ENCODE results near the gene OBSL1.

The OBSL1 gene

DNA sequence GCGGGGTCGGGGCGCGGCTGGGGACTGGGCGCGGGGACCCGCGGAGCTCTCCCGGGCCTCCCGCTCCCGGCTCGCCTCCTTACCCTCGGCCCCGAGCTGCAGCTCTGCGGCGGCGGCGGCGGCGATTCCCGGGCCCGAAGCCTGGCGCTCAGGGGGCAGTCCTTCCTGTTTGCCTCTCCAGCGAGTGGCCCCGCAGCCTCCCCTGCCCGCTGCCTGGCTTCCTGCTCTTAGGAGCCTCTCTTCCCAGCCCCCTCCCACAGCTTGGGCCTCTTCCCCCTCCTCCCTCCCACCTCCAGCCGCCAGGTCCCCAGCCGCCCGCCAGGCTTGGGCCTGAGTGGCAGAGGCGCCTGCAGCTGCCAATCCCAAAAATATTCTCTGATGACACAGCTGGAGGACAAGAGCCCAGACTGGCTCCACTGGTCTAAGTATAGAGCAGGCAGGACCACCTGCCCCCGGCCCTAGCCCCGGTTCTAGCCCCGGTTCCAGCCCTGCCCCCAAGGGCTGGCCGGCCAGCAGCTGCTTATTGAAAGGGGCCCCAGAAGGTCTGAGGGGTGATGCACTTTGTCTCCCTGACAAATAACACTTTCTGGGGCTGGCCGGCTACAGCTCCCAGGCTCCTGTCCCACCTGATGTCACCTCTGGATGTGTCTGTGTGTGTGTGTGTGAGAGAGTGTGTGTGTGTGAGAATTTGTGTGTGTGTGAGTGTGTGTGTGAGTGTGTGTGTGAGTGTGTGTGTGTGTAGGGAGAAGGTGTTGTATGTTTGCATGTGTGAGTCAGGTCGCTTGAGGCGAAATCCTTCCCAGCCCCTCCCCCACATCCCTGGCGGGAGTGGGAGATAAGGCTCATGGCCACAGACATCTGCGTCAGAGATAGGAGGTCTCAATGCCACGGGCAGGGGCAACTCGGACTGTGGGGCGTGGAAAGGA, at the start of gene OBSL1:
OBSL1 (minus strand) TSS at position 229 of the 926 bp plus-strand sequence. CDS start 307 bp downstream, outside the sequence.
- DNase-seq (ENCODE audit: low read depth) = no peak

DNA sequence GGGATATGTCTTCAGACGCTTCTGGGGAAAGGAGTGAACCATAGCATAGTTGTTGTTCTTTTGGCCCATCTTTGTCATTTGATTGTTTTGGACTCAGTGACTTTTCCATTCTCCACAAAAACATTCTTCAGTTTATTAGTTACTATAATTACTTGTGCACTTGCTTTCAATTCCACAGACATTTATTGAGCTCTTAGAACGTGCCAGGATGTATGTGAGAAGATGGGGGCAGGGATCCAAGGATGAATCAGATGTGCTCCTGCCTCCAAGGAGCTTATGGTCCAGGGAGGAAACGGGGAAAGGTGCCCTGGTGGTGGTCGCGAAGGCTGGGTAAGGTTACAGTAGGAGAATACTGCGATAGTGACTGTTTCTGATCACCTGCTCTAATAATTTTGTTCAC, 49.2 kb upstream of the OBSL1 start:
- DNase-seq (ENCODE audit: low read depth) = no peak

DNA sequence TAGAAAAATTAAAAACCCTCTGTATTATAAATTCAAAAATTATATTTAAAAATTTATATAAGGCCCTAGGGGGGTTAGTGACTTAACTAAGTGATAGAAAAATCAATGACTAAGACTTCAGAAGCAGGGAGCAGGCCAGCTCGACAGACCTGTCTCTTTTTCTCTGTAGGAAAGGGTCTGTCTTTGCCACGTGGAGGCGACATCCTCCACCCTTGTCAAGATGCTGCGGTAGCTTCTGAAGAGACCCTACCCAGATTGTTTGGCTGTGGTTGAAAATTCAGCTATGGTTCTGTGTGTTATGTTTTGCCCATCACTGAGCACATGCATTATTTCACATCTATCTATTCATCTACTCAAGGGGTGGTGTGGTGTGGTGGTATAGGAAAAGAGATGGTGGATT, 47.9 kb upstream of the OBSL1 start:
- DNase-seq (ENCODE audit: low read depth) = no peak

DNA sequence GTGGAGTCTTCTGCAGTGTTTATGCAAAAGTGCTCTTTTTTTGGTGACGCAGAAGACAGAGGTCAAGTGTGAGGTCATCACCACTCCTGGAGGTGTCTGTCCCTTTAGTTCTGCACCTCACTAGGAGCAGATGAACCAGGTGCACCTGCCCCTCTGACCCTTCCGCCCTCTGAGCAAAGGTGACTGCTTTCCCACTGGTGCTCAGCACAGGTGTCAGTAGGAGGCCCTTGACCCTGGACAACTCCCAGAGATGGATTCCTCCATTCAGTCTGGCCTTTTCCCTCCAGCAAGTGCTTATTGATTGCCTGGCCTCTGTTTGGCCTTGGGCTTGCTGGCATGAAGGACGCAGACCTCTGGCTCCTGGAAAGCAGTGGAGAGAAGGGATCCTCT, 47.4 kb upstream of the OBSL1 start:
- DNase-seq (ENCODE audit: low read depth) = no peak

DNA sequence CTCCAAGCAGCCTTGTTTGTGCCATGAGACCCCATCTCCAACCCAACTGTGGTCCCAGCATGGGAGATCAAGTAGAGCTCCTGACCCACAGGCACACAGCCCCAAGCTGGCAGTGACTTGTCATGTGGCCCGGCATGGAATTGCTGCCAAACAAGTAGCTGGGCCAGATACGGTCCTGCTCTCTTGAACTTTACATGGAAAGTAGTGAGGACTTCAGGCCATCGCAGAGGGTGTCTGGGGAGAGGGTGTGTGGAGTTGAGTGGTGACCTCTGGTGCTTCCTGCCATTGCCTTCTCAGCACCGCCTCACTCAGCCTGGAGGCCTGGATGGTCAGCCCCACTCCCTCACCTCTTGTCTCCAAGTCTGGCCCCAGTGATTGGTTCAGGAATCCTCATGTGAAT, 45.2 kb upstream of the OBSL1 start:
- no peak for DNase-seq (ENCODE audit: low read depth)

DNA sequence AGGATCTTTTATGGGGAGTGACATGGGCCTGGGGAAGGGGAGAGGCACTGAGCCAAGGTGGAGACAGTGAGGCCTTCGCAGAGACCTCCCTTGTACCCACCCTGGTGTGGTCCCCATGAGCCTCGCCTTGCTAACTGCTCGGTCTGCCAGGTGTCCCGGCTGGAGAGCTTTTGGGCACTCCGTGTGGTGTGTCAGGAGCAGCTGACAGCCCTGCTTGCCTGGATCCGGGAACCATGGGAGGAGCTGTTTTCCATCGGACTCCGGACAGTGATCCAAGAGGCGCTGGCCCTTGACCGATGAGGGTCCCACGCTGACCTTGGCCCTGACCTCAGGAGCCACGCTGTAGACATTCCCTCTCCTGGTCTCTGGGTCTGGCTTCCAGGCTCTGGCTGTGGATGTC, 44.6 kb upstream of the OBSL1 start:
- DNase-seq (ENCODE audit: low read depth) = no peak

DNA sequence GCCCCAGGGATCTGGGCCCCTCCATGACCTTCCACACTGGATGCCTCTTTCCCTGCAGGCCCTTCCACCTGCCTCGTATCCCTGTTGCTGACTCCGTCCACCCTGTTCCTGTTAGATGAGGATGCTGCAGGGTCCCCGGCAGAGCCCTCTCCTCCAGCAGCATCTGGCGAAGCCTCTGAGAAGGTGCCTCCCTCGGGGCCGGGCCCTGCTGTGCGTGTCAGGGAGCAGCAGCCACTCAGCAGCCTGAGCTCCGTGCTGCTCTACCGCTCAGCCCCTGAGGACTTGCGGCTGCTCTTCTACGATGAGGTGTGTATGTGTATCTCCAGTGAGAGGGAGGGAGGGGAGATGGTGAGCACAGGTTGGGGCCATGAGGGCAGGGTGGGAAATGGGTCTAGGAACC, 43.7 kb upstream of the OBSL1 start:
- DNase-seq (ENCODE audit: low read depth) = no peak

DNA sequence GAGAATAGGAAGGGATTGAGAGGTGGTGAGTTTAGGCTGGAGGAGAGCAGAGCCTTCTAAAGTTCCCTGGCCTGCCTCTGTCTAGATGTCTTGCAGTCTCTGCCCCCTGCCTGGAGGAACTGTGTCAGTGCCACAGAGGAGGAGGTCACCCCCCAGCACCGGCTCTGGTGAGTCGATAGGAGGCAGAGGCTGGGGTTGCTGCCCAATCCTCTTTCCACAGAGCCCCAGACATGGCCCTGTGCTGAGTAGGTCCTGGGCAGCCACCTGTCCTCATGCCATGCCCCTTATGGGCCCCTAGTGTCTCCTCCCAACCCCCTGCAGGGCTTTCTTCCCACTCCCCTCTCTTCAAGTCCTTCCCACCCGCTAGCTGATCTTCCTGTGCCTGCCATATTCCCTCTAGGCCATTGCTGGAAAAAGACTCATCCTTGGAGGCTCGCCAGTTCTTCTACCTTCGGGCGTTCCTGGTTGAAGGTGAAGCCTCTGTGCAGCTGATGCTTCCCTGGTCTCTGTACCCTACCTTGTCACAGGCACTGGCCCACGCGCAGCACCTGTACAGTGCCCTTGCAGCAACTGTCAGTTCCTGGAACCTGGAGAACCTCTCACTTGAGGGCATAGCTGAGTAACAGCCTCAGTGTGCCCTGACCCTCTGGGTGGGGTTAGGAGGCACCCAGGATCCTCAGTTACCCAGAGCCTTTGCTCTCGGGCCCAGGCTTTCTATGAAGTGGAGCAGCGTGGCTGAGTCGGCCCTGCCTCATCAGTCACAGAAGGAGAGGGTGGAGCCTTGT, 42.9 kb upstream of the OBSL1 start:
- DNase-seq (ENCODE audit: low read depth) = no peak

DNA sequence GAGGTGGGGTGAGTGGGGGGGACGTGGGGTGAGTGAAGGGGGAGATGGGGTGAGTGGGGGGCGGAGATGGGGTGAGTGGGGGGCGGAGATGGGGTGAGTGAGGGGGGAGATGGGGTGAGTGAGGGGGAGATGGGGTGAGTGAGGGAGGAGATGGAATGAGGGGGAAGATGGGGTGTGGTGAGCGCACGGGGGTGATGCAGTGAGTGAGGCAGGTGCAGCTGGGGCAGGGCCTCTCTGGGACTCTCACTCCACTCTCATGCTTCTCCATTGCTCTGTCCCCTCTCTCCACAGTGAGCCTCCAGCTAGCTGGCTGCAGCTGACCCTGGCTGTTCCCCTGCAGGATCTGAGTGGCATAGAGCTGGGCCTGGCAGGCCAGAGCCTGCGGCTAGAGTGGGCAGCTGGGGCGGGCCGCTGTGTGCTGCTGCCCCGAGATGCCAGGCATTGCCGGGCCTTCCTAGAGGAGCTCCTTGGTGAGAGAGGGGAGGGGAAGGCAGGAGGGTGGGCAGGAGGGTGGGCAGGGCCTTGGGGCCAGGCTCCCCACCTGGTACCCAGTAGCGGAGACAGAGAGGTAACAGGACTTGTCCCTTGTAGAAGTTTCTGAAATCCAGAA, 42.2 kb upstream of the OBSL1 start:
- no peak for DNase-seq (ENCODE audit: low read depth)

DNA sequence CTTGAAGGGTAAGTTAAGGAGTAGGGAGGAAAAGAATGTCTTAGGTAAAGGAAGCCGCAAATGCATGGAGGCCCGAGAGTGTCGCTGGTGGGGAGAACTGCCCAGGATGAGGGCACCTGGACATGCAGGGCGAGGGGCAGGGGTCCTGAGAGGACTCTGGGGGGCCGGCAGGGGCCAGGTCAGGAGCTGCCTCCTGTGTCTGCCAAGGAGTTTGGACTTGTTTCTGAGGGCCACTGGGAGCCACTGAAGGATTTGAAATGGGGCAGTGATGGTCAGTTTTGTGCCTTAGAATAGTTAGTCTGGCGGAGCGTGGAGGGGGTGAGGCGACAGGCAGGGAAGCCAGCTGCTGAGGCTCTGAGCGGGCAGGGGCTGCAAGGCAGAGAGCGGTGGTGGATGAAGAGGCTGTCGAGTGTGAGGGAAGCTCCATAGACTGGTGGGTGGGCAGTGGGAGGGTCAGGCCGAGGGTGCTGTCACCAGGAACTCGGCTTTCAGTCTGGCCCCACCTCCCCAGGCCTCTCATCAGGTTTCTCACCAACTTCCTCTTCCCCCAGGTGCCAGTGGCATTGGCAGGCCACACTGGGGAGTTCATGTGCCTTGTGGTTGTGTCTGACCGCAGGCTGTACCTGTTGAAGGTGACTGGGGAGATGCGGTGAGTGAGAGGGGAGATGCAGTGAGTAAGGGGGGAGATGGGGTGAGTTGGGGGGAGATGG, 41.4 kb upstream of the OBSL1 start:
- no peak for DNase-seq (ENCODE audit: low read depth)

DNA sequence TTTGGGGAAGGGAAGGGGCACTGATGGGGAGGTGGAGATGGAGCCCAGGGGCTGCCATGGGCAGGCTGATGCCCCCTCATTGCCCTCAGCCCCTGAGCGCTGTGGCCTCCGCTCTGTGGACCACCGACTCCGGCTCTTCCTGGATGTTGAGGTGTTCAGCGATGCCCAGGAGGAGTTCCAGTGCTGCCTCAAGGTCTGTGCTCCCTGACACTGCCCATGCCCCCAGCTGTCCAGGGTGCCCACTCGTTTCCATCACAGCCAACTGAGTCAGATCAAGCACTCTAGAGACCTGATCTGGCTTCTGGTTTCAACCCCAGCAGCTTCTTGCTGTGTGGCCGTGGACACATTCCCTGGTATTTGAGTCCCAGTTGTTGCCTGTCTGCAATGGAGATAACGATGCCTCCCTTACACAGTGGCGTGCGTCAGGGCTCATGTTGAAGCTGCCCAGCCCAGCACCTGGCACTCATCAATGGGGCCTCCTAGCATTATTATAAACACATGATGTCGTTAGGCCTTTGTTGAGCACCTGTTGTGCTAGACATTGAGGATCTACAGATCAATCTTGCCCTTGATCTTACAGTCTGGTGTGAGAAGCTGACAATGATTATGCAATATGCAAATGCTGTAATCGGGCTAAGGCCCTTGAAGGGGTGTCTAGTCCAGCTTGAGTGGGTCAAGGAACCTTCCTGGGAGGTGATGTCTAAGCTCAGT, 40.7 kb upstream of the OBSL1 start:
- DNase-seq (ENCODE audit: low read depth) = no peak

DNA sequence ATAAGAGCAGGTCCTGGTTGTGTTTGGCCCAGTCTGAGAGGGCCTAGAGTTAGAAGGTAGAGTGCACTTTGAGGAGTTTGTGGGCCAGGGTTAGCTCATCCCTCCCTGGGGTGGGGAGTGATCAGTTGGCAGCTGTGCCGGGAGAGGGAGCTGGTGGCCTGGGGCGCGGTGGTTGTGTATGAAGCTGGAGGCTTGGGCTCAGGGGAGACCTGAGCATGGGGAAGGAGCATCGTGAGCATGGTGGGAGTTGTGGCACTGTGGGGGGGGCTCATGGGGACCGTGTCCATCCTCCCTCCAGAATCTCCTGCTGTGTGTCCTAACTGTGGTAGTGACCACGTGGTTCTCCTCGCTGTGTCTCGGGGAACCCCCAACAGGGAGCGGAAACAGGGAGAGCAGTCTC, 40.0 kb upstream of the OBSL1 start:
- DNase-seq (ENCODE audit: low read depth) = no peak

DNA sequence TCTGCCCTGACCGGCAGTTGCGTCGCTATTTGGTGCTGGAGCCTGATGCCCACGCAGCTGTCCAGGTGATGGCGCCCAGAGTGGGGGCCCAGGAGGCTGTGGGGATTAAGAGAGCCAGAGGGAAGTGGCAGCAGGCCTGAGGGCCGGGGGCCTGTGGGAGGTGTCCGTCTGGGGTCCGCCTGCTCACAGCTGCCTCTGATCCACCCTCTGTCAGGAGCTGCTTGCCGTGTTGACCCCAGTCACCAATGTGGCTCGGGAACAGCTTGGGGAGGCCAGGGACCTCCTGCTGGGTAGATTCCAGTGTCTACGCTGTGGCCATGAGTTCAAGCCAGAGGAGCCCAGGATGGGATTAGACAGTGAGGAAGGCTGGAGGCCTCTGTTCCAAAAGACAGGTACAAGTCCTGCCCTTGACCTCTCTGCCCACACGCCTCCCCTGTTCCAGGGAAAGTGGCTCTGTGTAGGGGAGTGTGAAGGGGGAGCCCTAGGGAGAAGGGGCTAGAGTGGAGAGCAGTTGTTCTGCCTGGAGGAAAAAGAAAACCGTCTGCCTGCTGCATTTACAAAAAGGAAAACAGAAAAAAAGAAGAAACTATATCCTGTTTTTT, 37.9 kb upstream of the OBSL1 start:
- no peak for DNase-seq (ENCODE audit: low read depth)

DNA sequence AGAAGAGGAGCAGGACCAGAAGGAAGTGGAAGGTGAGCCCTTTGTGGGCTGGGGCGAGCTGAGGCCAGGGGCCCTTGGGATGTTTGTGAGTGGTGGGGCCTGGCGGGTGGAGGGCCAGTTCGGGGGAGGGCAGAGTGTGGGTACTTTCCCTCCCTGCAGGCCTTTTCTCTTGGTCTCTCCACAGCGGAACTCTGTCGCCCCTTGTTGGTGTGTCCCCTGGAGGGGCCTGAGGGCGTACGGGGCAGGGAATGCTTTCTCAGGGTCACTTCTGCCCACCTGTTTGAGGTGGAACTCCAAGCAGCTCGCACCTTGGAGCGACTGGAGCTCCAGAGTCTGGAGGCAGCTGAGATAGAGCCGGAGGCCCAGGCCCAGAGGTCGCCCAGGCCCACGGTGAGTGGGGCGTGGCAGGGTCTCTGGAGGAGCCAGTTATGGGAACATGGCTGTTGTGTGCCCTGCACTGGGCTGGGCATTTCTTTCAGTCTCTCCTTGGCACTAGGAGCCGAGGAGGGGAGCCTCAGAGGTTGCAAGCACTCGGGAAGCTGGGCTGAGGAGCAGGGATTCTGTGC, 37.1 kb upstream of the OBSL1 start:
- no peak for DNase-seq (ENCODE audit: low read depth)

DNA sequence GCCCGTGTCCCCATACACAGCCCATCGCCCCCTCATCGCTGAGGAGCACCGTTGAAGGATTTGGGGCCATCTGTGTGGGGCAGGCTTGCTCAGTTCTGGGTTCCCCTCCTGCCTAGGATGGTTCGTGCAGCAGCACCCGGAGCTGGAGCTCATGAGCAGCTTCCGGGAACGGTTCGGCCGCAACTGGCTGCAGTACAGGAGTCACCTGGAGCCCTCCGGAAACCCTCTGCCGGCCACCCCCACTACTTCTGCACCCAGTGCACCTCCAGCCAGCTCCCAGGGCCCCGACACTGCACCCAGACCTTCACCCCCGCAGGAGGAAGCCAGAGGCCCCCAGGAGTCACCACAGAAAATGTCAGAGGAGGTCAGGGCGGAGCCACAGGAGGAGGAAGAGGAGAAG, 36.6 kb upstream of the OBSL1 start:
- DNase-seq (ENCODE audit: low read depth) = no peak

DNA sequence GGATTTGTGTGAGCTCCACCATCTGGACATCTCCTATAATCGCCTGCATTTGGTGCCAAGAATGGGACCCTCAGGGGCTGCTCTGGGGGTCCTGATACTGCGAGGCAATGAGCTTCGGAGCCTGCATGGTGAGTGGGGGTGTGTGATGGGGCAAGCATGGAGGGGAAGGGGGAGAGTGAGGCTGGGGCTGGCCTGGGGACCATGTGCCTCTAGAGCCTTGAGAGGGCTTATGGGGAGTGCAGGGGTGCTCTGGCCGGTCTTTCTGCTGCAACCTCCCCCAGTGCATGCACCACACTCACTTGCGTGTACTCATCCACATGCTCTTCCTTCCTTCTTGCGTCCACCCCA, 34.2 kb upstream of the OBSL1 start:
- no peak for DNase-seq (ENCODE audit: low read depth)

DNA sequence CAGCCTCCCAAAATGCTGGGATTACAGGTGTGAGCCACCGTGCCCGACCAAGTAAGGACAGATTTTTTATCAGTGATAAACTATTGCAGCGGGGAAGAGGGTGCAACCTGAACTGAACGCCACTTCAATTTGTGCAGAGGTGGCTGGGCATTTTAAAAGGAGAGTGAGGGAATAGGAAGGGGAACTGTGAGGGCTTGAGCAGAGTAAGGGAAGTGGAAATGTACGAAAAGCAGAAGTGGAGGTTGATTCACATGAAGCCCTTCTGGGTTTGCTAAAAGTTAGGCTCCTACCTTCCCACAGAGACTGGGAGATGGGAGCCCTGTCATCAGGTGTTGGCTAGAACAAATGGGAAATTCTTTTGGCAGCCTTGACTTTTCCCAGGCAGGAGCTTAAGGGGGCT, 32.4 kb upstream of the OBSL1 start:
- no peak for DNase-seq (ENCODE audit: low read depth)

DNA sequence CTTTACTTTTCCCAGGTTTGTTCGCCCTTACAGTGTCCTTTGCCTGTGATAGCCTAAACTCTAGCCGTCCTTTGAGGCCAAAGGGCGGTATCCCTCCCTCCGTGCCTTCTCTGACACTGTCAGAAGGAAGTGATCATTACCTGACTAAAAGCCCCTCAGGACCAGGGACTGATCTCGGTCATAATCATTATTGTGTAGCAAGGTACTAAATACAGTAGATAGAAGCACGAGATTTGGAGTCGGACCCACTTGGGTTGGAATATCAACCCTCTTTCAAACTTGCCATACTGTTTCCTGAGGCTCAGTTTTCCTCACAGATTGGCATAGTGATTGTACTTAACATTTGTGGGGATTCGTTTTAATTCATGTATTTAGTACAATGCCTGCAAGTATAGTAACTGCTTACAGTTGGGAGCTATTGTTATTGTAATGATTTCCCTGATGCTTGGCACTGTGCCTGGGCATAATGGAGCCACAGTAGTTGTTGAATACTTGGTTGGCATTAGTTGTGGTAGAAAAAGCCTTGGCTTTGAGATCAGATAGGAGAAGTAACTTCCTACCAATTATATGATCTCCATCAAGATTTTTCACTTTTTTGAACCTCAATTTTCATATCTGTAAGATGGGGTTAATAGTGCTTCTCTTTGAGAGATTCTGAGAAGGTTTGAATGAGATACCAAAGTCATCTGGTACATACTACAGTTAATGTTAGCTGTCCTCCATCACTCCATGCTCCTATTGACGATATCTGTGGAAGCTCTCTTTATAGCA, 27.2 kb upstream of the OBSL1 start:
- no peak for DNase-seq (ENCODE audit: low read depth)

DNA sequence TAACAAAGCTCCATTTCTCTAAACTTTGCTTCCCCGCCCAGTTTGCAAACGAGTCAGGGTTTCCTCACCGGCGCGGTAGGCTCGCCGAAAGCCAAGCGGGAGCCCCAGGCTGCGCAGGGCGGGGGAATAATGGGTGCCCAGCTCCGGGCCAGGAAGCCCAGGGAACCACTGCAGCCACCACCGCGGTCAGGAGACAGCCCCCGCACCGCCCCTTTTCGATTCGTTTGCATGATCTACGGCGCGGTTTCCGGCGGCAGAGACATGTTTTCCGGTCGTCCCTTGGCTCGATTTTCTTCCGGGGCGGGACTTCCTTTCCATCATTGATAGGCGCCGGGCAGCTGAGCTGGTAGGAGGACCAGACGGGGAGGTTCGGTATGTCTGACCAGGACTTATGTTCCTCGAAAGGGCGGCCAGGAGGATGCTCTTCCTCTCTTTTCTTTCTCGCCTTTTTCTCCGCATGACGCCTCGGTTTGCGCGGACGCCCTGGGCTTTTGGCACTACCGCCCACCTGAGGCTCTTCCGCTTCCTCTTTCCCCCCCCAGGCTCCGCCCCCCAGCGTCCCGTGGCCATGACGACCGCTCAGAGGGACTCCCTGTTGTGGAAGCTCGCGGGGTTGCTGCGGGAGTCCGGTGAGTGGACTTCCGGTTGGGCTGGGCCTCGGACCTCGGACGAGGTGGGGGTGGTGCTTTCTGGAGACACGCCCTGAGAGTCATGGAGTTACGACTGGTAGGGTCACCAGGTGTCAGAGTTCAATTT, 26.4 kb upstream of the OBSL1 start, which contains the start of gene STK11IP:
STK11IP (plus strand) TSS at position 306 of the 756 bp plus-strand sequence; CDS start at position 569, 263 bp downstream.
- DNase-seq (ENCODE audit: low read depth) = peak; percentile 84

All from GM04503 (cell line).